HTR-8/SVneo (cell line): ENCODE data around the gene ENTPD8.
"Not testable (repeated sequence)": the region's sequence is repeated elsewhere in the genome, so short reads cannot be mapped to it uniquely, and the experiment has no call there.

ENCODE experiments used
- DNase-seq: peaks from one replicate; pipeline ENCODE4 v3.0.0; 2011; ENCODE audit warnings: low spot score, mixed read lengths; ENCODE audit not compliant: insufficient read length
- FAIRE-seq: peaks from 2 replicates; lab custom pipeline; 2011; peaks lifted over from hg19 to GRCh38; lab: Jason Lieb, UNC

ENTPD8 gene

DNA sequence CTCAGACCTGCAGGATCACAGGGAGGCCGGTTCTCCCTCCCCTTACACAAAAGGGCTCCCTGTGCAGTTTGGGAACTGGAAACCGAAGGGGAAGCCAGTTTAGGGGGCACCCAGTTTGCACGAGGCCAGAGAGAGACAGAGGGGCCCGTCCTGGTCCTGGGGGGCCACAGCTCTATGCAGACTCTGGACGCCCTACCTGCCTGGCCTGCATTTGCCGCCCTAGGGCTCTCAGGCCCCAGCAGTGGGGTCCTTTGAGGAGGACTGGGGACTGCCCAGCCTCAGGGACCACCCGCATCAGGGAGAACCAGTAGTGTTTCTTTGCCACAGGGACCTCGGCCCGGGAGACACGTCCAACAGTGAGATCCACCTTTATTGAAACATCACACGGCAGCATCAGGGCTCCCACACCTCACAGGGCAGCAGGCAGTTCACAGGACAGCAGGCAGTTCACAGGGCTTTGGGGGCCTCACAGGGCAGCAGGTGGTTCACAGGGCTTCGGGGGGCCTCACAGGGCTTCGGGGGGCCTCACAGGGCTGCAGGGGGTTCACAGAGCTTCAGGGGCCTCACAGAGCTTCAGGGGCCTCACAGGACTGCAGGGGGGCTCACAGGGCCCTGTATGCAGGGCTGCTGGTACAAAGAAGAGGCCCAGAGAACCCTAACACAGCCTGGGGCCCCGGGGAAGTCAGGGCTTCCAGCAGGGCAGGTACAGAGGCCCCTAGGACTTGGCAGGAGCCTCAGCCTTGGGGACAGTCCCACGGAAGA is 18.6 kb upstream of the ENTPD8 start:
- DNase-seq: no peak
- FAIRE-seq: no peak

DNA sequence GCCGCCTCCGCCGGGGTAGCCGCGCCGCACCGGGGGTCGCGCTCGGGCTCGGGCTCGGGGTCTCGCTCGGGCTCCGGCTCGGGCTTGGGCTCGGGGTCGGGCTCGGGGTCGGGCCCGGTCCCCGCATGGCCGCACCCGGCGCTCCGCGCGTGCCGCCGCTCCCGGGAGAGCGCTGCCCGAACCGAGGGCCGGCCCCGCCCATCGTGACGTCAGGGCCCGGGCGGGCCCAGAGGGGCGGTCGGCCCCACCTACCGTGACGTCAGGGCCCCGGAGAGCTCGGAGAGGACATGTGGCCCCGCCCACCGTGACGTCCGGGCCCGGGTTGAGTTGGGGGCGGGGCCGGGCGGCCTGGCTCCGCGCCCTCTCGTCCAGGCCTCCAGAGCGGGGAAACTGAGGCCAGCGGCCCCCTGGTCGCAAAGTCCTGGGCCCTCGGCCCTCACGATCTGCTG is 18.0 kb upstream of the ENTPD8 start, which contains the start of gene NSMF:
Gene NSMF (minus strand): TSS at position 183 of the 449 bp plus-strand sequence. CDS start 232 bp downstream, outside the sequence.
- DNase-seq: peak; percentile 97
- FAIRE-seq: peak; percentile 62

- FAIRE-seq (no peak), DNase-seq (no peak)
These were observed 17.3 kb upstream of the ENTPD8 start for GRCh38 chr9:137458194-137459151.

DNA sequence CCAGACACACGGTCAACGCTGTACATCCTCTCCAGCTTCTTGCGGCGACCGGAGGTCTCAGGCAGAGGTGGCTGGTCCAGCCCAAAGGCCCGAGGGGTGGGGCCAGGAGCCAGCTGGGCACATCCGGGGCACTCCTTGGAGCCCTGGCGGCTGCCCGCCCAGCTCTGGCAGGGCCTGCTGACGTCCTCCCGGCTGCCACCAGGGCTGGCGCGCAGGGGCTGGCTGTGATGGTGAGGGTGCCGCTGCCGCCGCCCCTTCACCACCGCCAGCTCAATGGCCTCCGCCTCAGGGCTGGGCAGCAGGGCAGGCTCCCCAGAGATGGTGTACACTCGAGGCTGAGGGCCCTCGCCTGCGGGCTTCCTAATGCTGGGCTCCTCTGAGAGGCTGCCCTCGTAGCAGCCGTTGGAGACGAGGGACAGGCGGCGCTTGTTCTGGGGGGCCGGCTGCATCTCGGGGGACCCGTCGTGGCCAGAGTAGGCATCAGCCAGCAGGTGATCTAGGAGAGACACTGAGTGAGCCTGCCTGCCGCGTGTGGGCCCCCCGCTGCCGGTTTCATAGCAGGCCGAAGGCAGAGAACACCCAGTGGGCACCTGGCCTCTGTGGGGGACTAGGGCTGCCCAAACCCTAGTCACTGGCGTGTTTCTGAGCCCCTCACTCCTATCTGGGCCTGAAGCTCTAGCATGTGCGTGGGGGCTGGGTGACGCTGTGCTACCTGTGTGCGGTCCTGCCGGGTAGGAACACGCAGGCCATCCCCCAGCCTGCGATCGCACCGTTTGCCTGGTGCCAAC is 16.4 kb upstream of the ENTPD8 start:
- DNase-seq (no peak), FAIRE-seq (no peak)

GRCh38 chr9:137456864-137457405 is 15.8 kb upstream of the ENTPD8 start:
- FAIRE-seq (no peak), DNase-seq (no peak)

DNA sequence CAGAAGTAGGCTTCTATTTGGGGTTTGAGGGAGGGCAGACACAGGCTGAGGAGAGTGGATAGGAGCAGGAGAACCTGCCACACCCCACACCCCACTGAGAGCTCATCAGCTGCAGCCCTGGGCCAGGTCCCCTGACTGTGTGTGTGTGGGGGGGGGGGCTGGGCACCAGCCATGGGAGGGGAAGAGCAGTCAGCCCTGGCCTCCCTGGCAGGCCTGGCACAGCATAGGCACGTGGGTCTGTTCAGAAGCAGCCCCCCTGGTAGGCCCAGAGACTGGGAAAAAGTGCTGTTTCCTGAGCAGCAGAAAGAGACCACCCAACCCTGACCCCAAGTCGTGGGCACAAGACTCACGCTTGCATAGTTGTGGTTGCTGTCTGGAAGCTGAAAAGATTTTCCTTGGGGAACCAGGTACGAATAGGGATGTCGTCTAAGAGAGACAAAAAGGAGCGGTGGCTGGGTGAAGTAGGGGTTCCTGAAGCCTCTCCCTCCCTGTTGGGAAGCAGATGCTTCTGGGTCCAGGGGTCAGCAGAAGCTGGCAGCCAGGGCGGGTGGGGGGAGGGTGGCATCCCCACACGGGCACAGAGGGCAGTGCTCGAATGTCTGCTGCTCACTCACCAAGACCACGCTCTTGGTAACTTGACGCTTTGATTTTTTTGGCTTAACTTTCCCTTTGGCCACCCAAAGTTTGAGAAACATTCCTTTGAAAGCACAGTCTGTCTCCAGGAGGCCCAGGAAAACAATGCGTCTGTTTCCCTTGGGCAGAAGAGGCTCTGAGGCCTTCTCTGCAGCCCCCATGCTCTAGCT is 15.1 kb upstream of the ENTPD8 start:
- DNase-seq: no peak
- FAIRE-seq: no peak

DNA sequence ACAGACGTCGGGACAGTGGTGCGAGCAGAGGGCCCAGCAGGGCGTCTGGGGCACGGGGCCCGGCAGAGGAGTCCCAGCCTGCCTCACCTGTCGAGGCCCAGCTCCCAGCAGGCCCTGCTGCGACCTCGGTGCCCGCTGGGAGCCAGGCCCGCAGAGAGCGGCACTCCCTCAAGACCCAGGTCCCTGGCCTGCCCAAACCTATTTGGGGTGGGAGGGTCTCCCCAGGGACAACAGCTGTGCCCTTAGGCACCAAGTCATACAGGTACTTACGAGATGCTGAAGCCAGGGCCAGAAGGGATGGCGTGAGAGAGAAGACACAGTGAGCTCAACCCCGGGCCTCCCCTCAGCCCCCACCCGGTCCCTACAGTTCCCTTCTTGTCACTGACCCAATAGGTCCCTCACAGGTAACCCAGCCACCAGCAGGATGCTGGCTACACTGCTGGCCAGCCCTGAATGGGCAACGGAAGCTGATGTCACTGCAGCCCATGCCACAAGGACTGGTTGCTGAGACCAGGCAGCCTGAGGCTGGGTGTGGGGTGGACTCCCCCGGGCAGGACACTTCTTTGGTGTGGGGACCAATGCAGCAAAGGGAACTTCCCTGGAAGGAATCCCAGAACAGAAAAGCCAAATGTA is 14.3 kb upstream of the ENTPD8 start:
- FAIRE-seq (no peak), DNase-seq (no peak)

GRCh38 chr9:137454597-137455358 is 13.6 kb upstream of the ENTPD8 start:
- FAIRE-seq: no peak
- no peak for DNase-seq

GRCh38 chr9:137454145-137454596 is 13.0 kb upstream of the ENTPD8 start:
- no peak for FAIRE-seq
- no peak for DNase-seq

DNA sequence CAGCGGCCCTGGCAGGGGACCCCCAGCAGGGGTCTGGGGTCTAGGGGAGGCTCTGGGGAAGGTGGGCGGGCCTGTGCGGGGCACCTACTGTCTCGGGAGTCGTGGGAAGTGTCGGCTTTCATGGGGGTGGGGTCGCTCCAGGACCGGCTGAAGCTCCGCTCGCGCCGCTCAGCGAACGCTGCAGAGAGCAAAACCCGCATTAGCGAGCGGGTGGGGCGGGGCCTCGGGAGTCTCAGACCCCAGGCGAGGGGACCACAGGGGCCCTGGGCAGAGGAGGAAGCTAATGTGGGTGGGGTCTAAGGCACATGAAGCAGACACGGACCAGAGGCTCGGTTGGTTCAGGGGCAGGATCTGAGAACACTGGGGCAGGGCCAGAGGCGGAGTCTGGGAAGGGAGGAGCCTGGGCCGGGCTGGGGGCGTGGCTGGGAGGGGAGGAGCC is 12.5 kb upstream of the ENTPD8 start:
- FAIRE-seq: no peak
- DNase-seq: peak; percentile 29

DNA sequence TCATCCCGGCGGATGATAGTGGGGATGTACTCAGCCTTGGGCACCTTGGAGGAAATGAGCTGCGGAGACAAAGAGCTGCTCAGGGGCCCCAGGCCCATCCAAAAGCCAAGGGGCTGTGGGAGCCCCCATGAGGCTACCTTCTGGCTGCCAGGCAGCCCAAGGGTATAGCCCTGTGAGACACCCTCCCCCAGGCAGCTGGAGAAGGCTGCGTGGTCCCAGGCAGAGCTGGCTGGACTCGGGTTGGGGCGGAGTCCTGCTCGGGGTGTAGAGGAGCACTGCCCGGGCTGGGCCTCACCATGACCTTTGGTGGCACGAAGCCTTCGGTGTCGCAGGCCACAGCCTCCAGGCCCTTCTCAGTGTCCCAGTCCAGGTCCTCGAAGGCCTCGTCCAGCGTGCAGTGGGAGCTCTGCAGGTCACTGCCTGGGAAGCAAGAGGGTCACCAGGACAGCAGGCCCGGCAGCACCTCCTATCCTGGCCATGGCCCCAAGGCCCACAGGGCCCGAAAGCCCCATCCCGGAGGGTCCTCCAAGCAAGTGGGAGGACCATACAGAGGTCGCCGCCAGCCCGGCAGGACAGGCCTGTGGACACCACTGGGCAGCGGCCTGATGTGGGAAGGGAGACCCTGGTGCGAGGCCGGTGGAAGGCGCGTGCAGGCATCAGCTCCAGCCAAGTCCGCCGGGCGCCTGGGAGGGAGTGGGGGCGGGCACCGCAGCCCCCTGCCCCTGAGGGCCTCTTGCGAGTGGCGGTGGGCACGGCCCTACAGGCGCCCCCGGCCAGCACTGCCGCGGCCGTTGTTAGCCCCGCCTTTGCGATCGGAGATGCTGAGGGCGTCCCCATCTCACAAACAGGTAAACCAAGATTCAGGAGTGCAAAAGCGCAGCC is 11.8 kb upstream of the ENTPD8 start:
- FAIRE-seq: no peak
- DNase-seq: no peak

DNA sequence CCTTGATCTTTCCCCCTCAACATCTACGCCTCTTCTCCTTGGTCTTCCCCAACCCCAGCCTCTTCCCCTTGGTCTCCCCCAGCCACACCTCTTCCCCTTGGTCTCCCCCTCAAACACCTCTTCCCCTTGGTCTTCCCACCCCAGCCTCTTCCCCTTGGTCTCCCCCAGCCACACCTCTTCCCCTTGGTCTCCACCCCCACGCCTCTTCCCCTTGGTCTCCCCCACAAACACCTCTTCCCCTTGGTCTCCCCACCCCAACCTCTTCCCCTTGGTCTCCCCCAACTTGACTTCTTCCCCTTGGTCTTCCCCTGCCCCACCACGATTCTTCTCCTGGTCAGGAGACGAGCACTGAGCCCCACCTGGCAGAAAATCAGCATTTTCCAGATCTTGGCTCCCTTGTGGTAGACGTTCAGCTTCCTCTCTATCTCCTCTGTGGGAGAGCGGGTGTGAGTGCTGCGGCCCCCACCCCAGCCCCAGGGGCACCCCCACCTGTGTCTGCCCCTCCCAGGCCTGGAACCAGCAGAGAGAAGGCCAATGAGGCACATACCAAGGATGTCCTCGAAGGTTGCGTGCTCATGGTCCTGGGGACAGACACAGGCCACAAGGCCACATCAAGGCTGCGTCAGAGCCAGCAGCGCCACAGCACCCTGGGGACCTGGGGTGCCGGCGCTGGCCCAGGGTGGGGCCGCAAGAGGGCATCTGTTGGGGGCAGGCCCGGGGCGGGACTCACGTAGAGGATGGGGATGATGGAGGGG is 11.0 kb upstream of the ENTPD8 start:
- DNase-seq: no peak
- no peak for FAIRE-seq

- DNase-seq, FAIRE-seq: not testable (repeated sequence)
These were observed 10.3 kb upstream of the ENTPD8 start for GRCh38 chr9:137451264-137452005.

- DNase-seq, FAIRE-seq: not testable (repeated sequence)
These were observed 9.5 kb upstream of the ENTPD8 start for GRCh38 chr9:137450539-137451222.
